PC-9 (cell line): ENCODE measurements around the gene BMI1.

Experiments
- CTCF ChIP-seq: fragments of 200-600 bp; sonication (generic); conservative IDR thresholded peaks from 2 replicates; pipeline ENCODE4 v1.6.1; 2017; ENCODE audit warnings: mixed run types, antibody characterized with exemption, mild to moderate bottlenecking, moderate library complexity
- EZH2 ChIP-seq: fragments of 200-600 bp; sonication (generic); IDR thresholded peaks from 2 replicates; pipeline ENCODE4 v1.8.0; 2017; ENCODE audit warnings: antibody characterized with exemption, low read depth

GRCh38 chr10:22335173-22335933 is 14.5 kb downstream of the BMI1 start:
- TF ChIP-seq EZH2 = no peak
- no peak for TF ChIP-seq CTCF
